HG03442 (cell line): Measurements from ENCODE around the gene PPP2R2C.

Experiments
- ATAC-seq: cut with Tn5 transposase; IDR thresholded peaks from one replicate; pipeline ENCODE4 v1.9.1; 2021; ENCODE audit warnings: mild to moderate bottlenecking, moderate library complexity; ENCODE audit not compliant: unreplicated experiment

Gene PPP2R2C

DNA sequence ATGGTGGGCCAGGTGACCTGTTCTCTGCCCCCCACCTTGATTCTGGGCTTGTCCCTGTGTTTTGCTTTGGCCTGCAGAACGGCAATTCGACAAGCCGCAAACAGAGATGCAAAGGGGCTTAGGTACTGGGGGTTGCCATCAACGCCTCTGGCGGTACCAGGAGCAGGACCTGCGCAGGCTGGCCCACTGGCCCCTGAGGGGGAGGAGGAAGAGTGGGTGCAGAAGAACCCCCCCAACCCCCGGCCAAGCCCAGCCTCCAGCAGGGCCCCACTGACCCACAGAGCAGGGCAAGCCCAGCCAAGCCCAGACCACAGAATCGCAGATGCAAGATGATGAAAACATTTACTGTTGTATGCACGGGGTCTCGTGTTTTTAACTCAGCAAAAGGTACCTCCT lies 89.4 kb downstream of the PPP2R2C start:
- no peak for ATAC-seq

DNA sequence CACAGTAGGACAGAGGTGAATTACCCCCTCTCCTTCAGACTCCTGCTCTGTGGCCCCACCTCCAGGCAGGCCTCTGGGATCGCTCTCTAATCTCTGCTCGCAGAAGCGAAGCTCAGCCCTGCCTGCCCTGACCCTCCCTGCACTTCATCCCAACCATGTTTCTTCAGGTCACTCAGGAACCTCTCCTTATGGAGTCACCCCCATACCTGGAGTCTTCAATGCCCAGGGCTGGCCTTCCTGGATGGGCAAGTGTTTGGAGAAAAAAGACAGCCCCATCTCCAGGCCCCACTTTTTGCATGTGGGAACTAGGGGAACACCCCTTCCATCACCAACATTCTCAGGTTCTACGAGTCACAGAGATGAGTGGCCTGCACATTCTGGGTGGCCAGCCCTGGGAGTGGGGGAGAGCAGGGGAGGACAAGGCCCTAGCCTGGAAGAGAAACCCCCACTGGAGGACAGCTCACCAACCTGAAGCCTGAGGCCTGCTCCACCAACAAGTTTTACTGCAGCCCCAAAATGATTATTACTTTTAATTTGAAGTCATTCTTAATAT lies 90.8 kb downstream of the PPP2R2C start:
- no peak for ATAC-seq

DNA sequence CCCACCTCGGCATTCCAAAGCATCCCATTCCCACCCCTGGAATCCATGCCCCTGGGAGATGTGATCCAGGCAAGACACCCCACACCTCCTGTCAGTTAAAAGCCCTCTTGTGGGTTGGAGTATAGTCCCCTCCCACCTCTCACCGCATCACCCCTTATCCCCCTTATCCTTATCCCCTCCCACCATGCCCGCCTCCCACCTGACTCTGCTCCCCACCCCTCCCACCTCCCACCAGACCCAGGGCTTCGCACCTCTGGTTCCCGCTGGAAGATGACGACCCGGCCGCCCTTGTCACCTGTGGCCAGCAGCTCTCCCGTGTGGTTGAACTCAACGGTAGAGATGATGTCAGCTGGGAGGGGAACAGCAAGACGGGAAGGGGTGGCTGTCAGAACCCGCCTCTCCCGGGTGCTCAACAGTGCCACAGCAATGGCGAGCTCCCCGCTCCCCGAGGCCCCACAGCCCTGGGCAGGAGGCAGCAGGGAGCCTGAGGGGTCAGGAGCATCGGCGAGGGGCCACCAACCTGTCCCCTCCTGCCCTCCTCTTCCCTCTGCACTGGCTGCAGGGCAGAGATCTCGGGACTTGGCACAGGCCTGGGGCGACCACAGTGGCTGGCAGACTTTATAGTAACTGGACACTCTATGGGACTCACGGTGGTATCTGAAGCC lies 91.5 kb downstream of the PPP2R2C start:
- ATAC-seq, result no peak

DNA sequence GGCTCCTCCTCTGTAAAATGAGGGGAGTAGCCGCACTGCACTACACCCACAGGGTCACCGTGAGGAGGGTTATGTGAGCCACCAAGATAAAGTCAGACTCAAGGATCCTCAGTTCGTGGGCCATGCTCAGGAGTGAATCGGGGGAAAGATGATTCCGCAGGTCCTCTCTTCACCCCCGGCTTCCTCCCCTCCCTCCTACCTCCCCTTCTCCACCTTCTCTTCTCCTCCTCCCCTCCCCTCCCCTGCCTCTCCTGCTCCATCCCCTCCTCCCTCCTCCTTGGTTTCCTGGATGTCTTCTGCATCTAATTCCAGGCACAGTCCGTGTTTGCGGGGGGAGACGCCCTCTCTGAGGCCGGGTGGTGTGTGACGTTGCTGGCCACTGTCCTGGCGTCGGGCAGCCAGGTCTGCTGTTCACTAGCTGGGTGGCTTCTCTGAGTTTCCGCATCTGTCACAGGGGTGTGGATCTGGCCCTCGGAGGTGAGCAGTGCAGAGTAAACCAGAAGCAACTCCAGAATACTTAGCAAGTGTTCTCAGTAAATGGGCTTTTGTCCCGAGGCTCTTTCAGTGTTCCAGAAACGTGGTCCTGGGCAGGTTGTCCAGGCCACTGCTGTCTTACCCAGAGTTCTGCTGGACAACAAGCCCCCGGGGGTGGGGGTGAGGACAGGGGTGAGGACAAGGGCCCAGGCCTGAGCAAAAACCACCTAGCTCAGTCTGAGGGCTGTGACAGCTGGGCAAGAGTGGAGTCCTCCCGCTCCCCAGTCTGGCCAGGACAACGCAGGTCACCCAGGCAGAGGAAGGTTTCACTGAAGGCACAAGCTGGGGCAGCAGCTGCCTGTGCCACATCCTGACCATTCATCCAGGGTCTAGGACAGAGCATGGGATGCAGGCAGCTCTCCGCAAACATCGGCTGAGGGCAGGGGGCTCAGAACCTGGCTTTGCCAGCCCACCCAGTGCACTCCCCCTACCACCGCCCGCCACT lies 92.4 kb downstream of the PPP2R2C start:
- no peak for ATAC-seq

DNA sequence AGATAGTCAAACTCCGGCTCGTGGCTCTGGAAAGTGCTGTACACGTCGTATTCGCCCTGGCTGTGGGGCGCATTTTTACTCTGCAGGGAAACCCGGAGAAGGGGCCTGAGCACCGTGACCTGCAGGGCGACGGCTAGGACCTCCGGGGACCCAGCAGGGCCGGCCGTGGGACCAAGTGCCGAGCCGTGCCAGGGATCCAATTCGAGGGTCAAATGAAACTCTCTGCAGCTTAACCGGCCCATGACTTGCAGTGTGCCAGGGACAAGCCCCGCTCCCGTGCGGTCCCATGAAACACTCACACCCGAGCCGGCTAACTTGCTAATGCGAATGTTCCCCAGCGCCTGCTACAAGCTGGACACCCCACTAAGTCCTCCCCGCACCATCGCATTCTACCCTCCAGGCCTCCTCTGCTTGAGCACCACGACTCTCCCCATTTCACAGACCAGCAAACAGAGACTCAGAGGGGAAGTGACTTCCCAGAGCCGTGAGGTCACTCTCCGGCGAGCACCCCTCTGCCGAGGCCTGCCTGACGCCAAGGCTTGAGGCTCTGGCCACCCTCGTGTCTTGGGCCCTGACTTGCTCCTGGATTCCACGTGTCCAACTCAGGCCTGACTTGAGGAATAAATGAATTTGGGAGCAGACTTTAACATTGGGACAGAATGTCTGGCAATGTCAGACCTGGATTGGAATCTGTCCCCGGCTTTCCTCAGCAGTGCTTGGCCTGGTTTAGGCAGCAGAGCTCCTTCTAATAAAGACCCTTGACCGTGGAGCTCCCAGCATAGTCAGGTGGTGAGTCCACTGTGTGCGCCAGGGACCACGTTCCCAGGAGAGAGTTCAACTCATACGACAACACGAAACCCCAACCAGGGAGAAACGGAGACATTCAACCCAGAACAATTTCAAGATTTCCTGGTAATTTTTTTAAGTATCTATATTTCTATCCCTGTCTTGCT lies 93.6 kb downstream of the PPP2R2C start:
- no peak for ATAC-seq

DNA sequence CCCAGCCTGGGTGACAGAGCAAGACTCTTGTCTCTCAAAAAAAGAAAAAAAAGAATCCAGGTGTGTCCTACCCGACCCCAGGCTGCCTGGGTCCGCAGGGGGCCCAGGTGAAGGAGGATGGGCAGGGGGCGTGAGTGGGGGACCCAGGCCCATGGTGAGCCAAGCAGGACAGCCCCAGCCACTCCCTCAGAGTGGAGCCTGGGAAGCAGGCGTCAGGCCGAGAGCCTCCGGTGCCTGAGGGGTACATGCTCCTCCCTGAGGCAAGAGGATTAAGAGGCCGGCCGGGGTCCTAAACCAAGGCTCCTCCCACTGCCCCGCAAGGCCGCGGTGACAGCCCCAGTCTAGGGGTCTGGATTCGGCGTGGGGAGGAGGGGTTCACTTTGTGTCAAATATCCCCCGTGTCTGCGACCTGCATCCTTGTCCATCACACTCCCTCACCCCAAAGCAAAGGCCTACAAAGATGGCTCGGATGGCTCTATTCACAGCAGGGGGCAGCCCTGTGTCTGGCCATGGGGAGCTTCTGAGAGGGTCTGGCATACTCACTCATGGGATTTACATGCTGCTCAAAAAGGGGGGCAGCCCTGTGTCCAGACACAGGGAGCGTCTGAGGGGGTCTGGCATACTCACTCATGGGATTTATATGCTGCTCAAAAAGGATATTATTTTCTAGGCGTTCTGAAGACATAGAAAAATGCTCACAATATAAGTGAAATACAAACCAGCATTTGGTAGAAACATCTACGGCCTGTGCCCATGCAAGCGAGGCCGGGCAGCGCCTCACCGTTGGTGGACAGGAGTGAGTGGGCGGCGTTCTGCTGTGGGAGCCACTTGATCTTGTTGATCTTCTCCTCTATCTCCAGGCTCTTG lies 94.6 kb downstream of the PPP2R2C start:
- no peak for ATAC-seq

DNA sequence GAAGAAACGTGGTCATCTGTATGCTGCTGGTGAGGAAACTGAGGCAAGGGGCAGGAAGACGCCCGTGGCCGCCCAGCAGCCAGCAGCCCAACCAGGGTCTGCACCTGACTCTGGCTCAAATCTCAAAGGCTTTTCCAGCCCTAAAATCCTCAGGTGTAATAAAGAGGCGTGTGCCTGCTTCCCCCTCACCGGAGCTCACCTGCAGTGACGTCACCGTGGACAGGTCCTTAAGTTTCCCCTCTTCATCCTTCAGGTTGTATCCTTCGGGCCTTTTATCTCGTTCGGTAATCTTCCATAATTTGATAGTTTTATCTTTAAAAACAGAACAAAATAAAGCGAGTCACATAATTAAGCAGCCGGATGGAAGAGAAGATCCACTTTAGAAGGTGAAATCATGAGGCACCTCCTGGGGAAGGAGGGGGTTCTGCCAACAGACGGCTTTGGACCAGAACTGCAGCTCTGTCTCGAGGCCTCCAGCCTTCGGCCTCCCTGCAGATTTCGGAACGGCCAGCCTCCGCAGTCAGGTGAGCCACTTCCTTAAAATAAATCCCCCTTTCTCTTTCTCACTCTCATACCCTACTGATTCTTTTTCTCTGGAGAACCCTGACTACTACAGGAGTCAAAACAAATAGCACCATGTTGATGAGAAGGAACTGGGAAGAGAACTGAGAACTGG lies 96.7 kb downstream of the PPP2R2C start:
- no peak for ATAC-seq

DNA sequence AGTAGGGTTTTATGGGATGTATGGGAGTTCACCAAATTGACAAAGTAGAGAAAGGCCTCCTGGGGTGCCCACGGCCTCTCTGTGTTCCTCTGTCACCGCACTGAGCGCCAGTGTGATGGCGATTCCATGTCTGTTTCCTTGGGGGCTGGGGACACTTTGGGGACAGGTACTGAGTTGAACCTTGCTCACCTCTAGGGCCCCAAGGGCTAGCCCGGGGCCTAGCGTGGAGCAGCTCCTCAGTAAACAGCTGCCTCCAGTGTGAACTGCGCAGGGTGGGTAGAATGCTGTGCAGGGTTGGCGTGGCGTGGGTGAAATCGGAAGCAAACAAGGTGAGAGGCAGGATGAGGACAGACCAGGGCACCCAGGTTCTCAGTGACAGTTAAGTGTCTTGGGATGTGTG lies 97.8 kb downstream of the PPP2R2C start:
- no peak for ATAC-seq

DNA sequence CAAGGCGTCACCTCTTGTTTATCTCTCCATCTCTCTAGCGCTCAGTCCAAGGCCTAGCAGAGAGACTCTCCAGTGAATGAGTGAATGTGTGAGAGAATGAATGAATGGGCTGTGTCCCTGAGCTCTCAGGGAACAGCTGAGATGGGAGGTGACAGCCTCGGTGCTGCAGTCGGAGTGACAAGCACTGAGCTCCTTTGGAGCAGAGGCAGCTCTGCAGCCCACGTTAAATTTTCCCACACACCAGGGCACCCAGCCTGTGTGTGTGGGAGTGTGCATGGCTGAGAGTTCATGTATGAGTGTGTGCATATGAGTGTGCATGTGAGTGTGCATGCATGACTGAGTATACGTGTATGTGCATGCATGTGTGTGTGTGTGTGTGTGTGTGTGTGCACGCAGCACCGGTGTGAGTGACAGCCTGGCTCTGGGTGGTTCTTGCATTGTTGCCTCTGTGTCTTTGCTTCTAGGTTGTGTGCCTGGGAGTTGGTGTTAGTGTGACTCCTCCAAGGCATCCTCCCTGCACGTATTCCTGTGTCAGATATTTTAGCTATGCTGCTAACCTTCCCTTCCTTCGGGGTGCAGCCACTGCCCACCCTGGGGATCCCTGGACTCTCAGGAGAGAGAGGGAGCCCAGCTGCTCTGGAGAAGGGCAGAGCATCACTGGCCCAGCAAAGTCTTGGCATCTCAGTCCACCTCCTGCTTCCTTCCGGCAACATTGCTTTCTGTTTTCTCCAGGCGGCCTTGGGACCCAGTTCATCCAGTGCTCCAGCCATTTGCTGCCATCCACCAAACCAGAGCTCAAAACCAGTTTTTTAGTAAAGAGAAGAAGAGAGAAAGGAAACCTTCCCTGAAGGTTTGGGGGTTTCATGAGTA lies 98.6 kb downstream of the PPP2R2C start:
- no peak for ATAC-seq

DNA sequence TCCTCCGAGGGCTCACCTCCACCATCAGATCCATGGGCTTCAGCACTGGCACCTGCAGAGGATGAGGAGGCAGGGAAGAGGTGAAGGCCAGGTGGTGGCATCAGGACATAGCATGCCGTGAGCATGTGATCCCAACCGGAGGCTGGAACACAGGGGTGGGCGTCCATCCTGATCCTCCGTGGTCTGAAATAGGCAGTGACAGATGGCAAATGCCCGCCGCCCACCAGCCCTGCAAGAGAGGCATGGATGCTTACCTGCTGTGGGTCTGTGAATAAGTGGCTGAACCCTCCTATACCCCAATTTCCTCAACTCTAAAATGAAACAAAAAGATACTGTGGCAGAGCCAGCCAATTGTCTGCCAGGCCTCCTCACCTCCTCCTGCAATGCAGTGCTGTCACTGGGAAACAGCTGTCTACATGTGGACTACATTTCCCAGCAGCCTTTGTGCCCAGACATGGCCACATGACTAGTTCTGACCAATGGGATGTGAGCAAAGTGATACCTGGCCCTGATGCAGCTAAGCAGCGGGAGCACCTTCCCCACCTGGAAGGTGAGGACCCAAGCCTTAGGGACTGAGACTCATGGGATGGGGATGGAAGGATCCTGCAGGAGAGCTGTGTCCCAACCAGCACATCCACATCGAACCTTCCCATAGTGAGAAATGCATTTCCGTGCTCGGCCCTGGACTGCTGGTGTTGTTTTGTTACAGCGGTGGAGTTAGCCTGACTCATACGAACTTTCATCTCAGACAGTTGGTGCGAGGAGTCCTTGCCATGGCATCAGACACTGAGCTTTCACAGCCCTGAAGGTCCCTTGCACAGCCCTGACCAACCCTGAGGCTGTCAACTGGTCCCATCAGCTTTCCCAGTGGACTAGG lies 99.5 kb downstream of the PPP2R2C start:
- no peak for ATAC-seq

DNA sequence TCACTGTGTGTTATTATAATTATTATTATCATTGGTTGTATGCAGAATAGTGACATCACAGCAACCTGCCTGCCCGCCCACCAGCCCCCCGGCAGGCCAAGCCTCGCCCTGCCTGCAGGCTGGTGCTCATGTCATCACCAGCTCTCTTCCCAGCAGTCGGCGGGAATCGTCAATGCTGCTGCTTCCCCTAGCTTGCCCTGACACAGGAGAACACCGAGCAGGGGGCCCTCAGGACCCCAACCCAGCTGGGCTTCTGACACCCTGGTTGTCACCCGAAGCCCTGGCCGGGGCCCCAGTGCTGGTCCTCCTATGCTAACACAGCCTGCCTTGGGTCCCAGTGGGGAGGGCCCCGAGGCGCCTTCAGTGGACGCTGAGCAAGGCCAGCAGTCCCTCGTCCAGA lies 100.6 kb downstream of the PPP2R2C start:
- no peak for ATAC-seq

DNA sequence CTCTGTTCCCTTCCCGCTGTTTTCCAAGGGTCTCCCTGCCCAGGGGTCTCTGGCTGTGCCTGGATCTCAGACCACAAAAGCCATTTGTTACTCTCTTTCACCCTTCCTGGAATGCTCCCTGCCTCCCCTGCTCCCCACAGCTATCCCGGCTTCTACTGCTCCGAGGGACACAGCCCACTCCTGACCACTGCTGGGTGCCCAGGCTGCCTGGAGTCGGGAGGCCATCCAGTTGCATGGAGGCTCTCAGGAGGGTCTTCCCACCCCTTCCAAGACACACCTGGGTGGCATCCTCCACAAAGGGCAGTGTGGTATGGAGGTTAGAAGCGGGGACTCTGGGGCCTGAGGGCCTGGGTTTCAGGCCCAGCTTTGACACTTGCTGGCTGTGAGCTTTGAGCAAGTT lies 101.1 kb downstream of the PPP2R2C start:
- no peak for ATAC-seq

DNA sequence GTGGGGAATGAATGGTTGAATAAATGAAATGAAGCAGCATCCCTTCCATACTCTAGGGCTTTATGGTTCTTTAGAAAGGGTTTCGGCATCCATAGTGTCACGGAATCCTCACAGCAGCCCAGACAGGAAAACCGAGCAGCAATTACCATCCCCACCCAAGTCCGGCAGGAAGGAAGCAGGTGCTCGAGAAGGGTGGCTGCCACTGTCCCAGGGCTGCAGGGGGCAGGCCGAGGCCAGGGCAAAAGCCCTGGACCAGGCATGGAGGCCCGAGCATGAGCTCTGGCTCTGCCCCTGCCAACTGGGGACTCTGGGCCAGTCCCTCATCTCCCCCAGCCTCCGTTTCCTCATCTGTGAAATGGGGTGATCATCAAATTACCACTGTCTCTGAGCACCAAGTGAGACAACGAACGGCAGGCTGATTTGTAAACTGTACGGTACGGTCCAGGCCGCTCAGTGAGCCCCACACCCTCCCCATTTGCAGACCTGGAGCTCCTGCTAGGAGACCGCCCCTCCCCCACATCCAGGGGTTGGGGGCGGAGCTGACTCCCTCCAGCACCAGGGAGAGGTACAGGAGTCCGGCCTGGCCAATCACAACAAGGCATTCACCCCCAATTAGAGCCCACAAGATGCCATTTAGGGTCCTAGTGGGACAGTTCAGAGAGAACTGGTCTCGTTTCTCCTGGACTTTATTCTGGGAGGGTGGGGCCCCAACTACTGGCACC lies 102.3 kb downstream of the PPP2R2C start:
- ATAC-seq, result no peak

DNA sequence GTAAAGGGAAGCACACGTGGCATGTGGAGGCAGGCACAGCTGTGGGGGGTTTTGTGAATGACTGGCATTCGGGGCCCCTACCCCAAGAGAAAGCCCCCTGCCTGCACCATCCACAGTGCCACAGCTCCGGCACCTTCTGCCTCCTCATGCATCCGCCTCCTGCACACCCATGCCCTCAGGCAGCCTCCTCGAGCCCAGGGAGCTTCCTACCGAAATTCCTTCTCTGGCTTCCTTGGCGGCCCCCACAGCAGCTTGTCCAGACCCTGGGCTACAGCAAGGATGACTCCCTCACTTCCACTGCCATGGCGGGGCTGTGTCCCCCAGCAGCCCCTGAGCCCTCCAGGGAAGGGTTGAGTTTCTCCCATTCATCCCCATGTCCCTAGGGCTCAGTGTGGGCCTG lies 102.9 kb downstream of the PPP2R2C start:
- ATAC-seq, result no peak

DNA sequence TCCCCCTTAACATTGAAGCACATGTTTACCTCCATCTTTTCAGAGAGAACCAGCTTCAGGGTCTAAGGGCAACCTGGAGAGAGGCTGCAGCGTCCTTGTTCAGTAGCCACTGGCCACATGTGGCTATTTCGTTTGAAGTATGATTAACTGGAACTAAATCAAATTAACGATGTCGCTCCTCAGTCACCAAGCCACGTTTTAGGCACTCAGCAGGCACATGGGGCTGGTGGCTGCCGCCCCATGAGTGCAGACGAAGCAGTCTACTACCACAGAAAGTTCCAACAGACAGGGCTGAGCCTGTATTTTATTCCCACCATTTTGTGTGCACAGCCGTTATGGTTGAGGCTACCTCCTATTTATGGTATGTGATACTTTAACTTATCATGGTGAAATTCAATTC lies 103.4 kb downstream of the PPP2R2C start:
- no peak for ATAC-seq

DNA sequence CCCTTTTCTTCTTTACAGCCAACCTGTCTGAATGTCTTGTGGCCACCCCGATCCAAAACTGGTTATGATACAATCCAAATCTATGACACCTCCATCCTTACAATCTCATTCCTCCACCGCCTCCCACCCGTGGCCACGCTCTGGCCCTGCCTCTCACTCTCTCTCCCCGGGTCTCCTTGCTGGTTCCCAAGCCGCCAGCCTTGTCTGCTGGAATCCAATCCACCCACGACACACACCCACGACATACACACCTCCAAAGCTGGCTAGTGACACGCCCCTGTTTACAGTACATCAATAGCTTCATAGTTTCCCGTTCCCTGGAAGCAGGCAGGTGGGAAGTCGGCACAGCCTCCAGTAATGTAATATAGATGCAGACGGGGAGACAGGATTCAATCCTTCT lies 103.8 kb downstream of the PPP2R2C start:
- no peak for ATAC-seq

DNA sequence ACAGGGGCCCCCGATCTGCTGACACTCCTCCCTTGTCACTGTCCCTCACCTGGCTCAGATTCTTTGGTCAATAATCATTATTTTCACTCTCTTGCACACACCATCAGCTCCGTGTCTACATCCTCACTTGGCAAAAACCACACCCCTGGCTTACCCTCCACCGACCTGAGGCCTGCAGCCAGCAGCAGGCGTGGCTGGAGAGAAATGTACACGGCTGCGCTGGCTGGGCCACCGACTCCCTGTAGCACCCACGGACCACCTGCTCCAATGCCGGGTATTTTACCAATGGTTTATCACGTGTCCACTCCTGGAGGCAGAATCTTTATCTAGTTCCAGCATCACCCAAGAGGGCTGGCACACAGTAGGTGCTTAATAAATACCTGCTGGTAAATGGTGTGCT lies 104.3 kb downstream of the PPP2R2C start:
- no peak for ATAC-seq
